PC-9 (cell line): Measurements from ENCODE around the gene CST1.

Source experiments
- EZH2 ChIP-seq: fragments of 200-600 bp; sonication (generic); IDR thresholded peaks from 2 replicates; pipeline ENCODE4 v1.8.0; 2017; ENCODE audit warnings: antibody characterized with exemption, low read depth
- TF ChIP-seq, protein P1 (sequence below): fragments of 200-600 bp; sonication (generic); conservative IDR thresholded peaks from 2 replicates; pipeline ENCODE4 v1.6.1; 2017; ENCODE audit warnings: mixed run types, antibody characterized with exemption, mild to moderate bottlenecking, moderate library complexity

GRCh38 chr20:23770384-23770783 lies 19.6 kb upstream of the CST1 start:
- no peak for TF ChIP-seq EZH2
- TF ChIP-seq, protein P1, sequence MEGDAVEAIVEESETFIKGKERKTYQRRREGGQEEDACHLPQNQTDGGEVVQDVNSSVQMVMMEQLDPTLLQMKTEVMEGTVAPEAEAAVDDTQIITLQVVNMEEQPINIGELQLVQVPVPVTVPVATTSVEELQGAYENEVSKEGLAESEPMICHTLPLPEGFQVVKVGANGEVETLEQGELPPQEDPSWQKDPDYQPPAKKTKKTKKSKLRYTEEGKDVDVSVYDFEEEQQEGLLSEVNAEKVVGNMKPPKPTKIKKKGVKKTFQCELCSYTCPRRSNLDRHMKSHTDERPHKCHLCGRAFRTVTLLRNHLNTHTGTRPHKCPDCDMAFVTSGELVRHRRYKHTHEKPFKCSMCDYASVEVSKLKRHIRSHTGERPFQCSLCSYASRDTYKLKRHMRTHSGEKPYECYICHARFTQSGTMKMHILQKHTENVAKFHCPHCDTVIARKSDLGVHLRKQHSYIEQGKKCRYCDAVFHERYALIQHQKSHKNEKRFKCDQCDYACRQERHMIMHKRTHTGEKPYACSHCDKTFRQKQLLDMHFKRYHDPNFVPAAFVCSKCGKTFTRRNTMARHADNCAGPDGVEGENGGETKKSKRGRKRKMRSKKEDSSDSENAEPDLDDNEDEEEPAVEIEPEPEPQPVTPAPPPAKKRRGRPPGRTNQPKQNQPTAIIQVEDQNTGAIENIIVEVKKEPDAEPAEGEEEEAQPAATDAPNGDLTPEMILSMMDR: no peak
